ENCODE measurements around the gene PIAS1.
"Not testable (repeated sequence)": the region's sequence is repeated elsewhere in the genome, so short reads cannot be mapped to it uniquely, and the experiment has no call there.

Gene PIAS1

DNA sequence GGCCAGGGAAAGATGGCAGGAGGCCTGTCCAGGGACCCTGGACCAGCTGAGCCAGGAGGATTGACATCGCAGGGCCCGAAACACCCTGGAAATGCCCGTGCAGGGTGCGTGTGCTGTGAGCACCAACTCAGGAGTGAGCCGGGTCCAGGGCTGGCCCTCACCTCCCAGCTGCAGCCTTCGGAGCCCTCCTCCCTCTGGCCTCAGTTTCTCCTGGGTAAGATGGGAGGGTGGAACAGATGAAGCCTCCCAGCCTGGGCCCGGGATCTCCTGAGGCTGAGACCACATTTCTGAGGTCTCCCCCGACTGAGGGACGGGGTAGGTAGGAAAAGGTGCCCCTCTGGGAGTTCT is 156.3 kb downstream of the PIAS1 start:
- H3K27ac ChIP-seq (ENCODE audit: low read depth, low read length), result no peak overlapping the region
- H3K36me3 ChIP-seq (ENCODE audit: control insufficient read depth in 1 of 2, insufficient read depth in 2 of 2, low read length in 2 of 2), result no peaks in the 10 kb centered on the region
- no peaks in the 10 kb centered on the region for H3K27me3 ChIP-seq (ENCODE audit: control insufficient read depth in 1 of 2, insufficient read depth in 2 of 2, low read length in 2 of 2)
- no peaks in the 10 kb centered on the region for H3K9me3 ChIP-seq (ENCODE audit: control insufficient read depth in 1 of 2, low read length in 2 of 2)
- H3K4me3 ChIP-seq (ENCODE audit: low read depth in 1 of 2, low read length in 2 of 2), result no peak overlapping the region
- H3K4me1 ChIP-seq (ENCODE audit: control insufficient read depth in 1 of 2, insufficient read depth in 2 of 2, low read length in 2 of 2), result peaks cover 25 to 29% of the 10 kb centered on the region in 2 donors
- H3K9ac ChIP-seq (ENCODE audit: low read depth in 1 of 2, low read length in 2 of 2), result no peak overlapping the region

DNA sequence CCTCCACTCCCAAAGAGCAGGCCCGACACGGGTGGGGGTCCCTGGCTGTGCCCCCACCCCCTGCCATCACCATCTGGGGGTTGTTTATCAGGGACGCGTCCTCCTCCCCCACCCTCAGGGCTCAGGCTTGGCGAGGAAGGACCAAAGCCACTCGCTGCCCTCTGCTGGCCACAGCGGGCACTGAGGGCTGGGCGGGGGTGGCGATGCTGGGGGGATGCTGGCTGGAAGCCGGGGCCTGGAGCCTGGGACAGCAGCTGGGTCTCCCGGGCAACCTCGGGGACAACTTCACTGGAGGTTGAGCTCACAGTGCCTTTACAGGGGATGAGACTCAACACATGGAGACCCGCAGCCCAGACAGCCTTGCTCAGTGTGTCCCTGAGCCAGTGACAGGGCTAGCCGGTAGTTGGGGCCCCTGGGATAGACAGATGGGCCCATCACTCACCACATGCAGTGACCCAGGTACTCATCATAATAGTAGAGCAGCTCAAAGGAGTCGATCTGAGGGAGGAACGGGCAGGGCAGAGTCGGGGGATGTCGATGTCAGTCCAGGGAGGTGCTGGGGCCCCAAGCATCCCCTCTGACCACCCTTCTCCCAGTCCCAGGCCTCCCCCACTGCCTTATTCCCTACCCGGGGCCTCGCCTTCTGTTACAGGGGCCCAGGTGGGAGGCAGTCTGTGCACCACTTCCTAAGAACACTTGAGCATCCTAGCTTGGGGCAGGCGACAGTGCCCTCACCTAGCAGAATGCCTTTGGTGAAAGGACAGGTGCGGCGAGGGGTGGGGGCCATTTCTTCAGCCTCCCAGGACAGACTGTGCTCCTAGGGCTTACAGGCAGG is 156.9 kb downstream of the PIAS1 start:
- peaks cover 0 to 3% of the 10 kb centered on the region in 2 donors for H3K36me3 ChIP-seq (ENCODE audit: control insufficient read depth in 1 of 2, insufficient read depth in 2 of 2, low read length in 2 of 2)
- H3K27me3 ChIP-seq (ENCODE audit: control insufficient read depth in 1 of 2, insufficient read depth in 2 of 2, low read length in 2 of 2), result no peaks in the 10 kb centered on the region
- H3K27ac ChIP-seq (ENCODE audit: low read depth, low read length), result no peak overlapping the region
- H3K9me3 ChIP-seq (ENCODE audit: control insufficient read depth in 1 of 2, low read length in 2 of 2), result no peaks in the 10 kb centered on the region
- no peak overlapping the region for H3K4me3 ChIP-seq (ENCODE audit: low read depth in 1 of 2, low read length in 2 of 2)
- H3K9ac ChIP-seq (ENCODE audit: low read depth in 1 of 2, low read length in 2 of 2), result no peak overlapping the region
- H3K4me1 ChIP-seq (ENCODE audit: control insufficient read depth in 1 of 2, insufficient read depth in 2 of 2, low read length in 2 of 2), result peaks cover 19 to 22% of the 10 kb centered on the region in 2 donors

DNA sequence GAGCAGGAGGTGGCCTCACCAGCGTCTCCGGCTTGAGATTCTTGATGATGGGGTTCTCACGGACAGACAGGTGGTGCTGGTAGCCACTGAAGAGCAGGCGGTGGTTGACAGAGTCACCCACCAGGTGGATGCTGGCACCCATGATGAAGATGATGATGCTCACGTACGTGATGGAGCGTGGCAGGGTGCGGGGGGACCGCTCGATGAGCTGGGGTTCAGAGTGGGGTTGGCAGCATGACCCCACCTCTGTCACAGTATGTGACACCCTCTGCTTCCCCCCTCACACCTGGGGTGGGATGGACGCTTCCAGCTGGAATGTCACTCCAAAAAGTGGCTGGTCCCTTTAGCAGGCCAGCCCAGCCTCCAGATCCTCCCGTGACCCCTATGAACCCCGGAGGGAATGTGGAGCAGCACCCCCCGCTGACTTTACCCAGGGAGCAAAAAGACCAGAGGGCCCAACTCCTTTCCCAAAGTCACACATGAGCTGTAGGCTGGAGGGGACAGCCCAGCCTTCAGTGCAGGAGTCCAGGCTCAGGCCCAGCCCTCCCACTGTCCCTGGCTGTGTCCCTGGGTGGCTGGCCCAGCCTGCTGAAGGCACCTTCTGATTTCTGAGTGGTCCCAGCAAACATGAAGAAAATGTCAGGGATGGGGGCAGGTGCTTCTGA is 157.7 kb downstream of the PIAS1 start:
- Histone ChIP-seq H3K36me3 (ENCODE audit: control insufficient read depth in 1 of 2, insufficient read depth in 2 of 2, low read length in 2 of 2) (peaks cover 0 to 3% of the 10 kb centered on the region in 2 donors), H3K4me1 (ENCODE audit: control insufficient read depth in 1 of 2, insufficient read depth in 2 of 2, low read length in 2 of 2) (peaks cover 12 to 15% of the 10 kb centered on the region in 2 donors), H3K9ac (ENCODE audit: low read depth in 1 of 2, low read length in 2 of 2) (no peak overlapping the region), H3K27ac (ENCODE audit: low read depth, low read length) (no peak overlapping the region), H3K4me3 (ENCODE audit: low read depth in 1 of 2, low read length in 2 of 2) (no peak overlapping the region), H3K9me3 (ENCODE audit: control insufficient read depth in 1 of 2, low read length in 2 of 2) (no peaks in the 10 kb centered on the region), H3K27me3 (ENCODE audit: control insufficient read depth in 1 of 2, insufficient read depth in 2 of 2, low read length in 2 of 2) (no peaks in the 10 kb centered on the region)

DNA sequence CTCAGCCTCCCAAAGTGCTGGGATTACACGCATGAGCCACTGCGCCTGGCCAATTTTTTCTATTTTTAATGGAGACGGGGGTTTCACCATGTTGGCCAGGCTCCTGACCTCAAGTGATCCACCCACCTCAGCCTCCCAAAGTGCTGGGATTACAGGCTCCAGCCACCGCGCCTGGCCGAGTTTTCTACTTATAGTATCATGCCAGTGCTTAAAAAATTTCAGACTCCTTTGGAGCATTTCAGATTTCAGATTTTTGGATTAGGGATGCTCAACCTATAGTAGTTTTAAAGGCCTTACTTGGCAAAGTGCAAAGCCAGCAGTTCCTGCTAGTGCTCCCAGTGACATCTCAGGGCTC is 159.4 kb downstream of the PIAS1 start:
- H3K27me3 ChIP-seq (ENCODE audit: control insufficient read depth in 1 of 2, insufficient read depth in 2 of 2, low read length in 2 of 2); H3K27ac ChIP-seq (ENCODE audit: low read depth, low read length); H3K4me3 ChIP-seq (ENCODE audit: low read depth in 1 of 2, low read length in 2 of 2); H3K9ac ChIP-seq (ENCODE audit: low read depth in 1 of 2, low read length in 2 of 2); H3K9me3 ChIP-seq (ENCODE audit: control insufficient read depth in 1 of 2, low read length in 2 of 2): not testable (repeated sequence)
- H3K4me1 ChIP-seq (ENCODE audit: control insufficient read depth in 1 of 2, insufficient read depth in 2 of 2, low read length in 2 of 2), result peaks cover 12 to 13% of the 10 kb centered on the region in 2 donors
- peaks cover 0 to 13% of the 10 kb centered on the region in 2 donors for H3K36me3 ChIP-seq (ENCODE audit: control insufficient read depth in 1 of 2, insufficient read depth in 2 of 2, low read length in 2 of 2)

DNA sequence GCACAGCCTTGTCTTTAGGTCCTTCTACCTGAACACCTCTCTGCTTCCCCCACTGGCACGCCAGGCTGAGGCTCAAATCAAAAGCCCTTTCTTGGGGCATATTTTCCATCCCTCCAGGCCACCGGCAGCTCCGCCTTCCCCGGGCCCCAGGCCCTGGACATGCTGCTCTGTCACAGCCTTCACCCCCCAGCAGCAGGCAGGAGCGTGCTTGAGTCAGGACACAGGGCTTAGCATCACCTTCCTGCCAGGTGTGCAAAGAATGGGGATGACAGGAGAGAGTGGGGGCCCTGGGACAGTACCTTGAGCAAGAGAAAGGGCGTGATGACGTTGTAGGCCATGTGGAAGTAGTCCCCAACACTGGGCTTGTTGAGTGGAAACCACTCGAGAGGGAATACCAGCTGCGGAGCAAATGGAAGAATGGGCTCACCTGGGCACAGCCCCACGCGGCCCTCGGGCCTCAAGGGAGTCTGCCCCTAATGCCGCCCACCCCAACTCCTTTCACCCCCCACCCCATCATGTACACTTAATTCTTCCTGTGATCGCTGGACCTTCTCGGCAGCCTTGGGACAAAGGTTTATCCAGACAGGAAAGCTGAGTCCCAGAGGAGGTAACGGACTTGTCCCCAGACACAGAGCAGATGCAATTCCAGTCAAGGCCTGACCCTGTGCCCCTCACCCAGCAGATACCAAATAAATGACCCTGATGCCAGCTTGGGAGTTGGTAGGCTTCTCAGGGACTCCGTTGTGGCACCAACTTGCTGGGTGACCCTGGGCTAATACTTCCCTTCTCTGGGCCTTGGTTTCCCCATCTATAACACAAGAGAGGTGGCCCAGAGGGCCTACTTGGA is 160.1 kb downstream of the PIAS1 start:
- H3K4me3 ChIP-seq (ENCODE audit: low read depth in 1 of 2, low read length in 2 of 2), result no peak overlapping the region
- no peak overlapping the region for H3K27ac ChIP-seq (ENCODE audit: low read depth, low read length)
- no peak overlapping the region for H3K9ac ChIP-seq (ENCODE audit: low read depth in 1 of 2, low read length in 2 of 2)
- H3K9me3 ChIP-seq (ENCODE audit: control insufficient read depth in 1 of 2, low read length in 2 of 2), result no peaks in the 10 kb centered on the region
- H3K4me1 ChIP-seq (ENCODE audit: control insufficient read depth in 1 of 2, insufficient read depth in 2 of 2, low read length in 2 of 2), result peaks cover 8 to 13% of the 10 kb centered on the region in 2 donors
- H3K27me3 ChIP-seq (ENCODE audit: control insufficient read depth in 1 of 2, insufficient read depth in 2 of 2, low read length in 2 of 2), result no peaks in the 10 kb centered on the region
- H3K36me3 ChIP-seq (ENCODE audit: control insufficient read depth in 1 of 2, insufficient read depth in 2 of 2, low read length in 2 of 2), result peaks cover 5 to 19% of the 10 kb centered on the region in 2 donors

DNA sequence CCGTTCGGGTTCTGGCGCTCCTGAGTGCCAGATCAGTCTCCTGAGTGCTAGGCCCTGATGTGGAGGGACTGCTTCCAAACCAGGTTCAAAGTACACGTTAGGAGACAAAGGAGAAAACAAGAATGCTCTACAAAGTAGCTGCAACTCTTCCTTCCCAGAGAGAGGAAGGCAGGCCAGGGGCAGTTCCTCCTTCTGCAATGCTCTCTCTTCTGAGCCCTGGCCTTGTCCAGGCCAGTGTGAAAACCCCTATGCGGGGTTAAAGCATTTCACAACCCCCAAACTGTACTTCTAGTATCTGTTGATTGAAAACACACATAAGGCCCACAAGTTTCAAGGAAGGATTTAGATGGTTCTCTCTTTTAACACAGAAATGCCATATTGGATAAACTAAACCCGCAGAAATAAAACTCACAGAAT is 160.7 kb downstream of the PIAS1 start:
- H3K36me3 ChIP-seq (ENCODE audit: control insufficient read depth in 1 of 2, insufficient read depth in 2 of 2, low read length in 2 of 2), result peaks cover 7 to 20% of the 10 kb centered on the region in 2 donors
- no peaks in the 10 kb centered on the region for H3K9me3 ChIP-seq (ENCODE audit: control insufficient read depth in 1 of 2, low read length in 2 of 2)
- H3K4me1 ChIP-seq (ENCODE audit: control insufficient read depth in 1 of 2, insufficient read depth in 2 of 2, low read length in 2 of 2), result peaks cover 7 to 9% of the 10 kb centered on the region in 2 donors
- H3K27ac ChIP-seq (ENCODE audit: low read depth, low read length), result no peak overlapping the region
- H3K27me3 ChIP-seq (ENCODE audit: control insufficient read depth in 1 of 2, insufficient read depth in 2 of 2, low read length in 2 of 2), result no peaks in the 10 kb centered on the region
- no peak overlapping the region for H3K4me3 ChIP-seq (ENCODE audit: low read depth in 1 of 2, low read length in 2 of 2)
- H3K9ac ChIP-seq (ENCODE audit: low read depth in 1 of 2, low read length in 2 of 2), result no peak overlapping the region

DNA sequence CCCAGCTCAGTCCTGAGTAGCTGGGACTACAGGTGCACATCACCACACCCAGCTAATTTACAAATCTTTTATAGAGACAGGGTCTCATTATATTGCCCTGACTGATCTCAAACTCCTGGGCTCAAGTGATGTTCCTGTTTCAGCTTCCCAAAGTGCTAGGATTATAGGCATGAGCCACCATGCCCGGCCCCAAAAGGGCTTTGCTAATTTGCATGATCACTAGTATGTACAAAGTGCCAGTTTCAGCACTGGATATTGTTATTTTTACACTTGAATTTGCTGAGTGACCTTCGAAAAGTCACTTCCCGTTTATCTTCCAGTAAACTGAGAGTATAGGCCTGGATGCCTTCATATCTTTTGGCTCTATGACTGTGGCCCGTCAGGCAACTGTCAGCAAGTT is 163.2 kb downstream of the PIAS1 start:
- Histone ChIP-seq H3K9ac (ENCODE audit: low read depth in 1 of 2, low read length in 2 of 2) (no peak overlapping the region), H3K27ac (ENCODE audit: low read depth, low read length) (no peak overlapping the region), H3K9me3 (ENCODE audit: control insufficient read depth in 1 of 2, low read length in 2 of 2) (no peaks in the 10 kb centered on the region), H3K4me3 (ENCODE audit: low read depth in 1 of 2, low read length in 2 of 2) (no peak overlapping the region), H3K36me3 (ENCODE audit: control insufficient read depth in 1 of 2, insufficient read depth in 2 of 2, low read length in 2 of 2) (peaks cover 7 to 20% of the 10 kb centered on the region in 2 donors), H3K27me3 (ENCODE audit: control insufficient read depth in 1 of 2, insufficient read depth in 2 of 2, low read length in 2 of 2) (no peaks in the 10 kb centered on the region), H3K4me1 (ENCODE audit: control insufficient read depth in 1 of 2, insufficient read depth in 2 of 2, low read length in 2 of 2) (no peaks in the 10 kb centered on the region)

DNA sequence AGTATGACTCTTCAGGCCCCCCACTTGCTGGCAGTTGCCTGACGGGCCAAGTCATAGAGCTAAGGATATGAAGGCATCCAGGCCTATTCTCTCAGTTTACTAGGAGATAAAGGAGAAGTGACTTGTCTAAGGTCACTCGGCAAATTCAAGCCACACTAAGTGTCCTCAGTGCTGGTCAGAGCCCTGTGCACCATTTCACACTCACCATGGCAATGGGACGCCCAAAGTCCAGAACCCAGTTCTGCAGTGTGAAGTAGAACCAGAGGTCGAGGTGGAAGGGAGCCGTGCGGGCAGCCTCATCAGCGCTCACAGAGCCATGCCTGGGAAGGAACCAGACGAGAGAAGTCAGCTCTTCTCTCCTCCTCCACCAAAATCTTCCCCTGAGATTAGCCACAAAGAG is 164.2 kb downstream of the PIAS1 start:
- no peak overlapping the region for H3K4me3 ChIP-seq (ENCODE audit: low read depth in 1 of 2, low read length in 2 of 2)
- no peak overlapping the region for H3K27ac ChIP-seq (ENCODE audit: low read depth, low read length)
- H3K36me3 ChIP-seq (ENCODE audit: control insufficient read depth in 1 of 2, insufficient read depth in 2 of 2, low read length in 2 of 2), result peaks cover 7 to 20% of the 10 kb centered on the region in 2 donors
- no peak overlapping the region for H3K9ac ChIP-seq (ENCODE audit: low read depth in 1 of 2, low read length in 2 of 2)
- no peaks in the 10 kb centered on the region for H3K4me1 ChIP-seq (ENCODE audit: control insufficient read depth in 1 of 2, insufficient read depth in 2 of 2, low read length in 2 of 2)
- no peaks in the 10 kb centered on the region for H3K27me3 ChIP-seq (ENCODE audit: control insufficient read depth in 1 of 2, insufficient read depth in 2 of 2, low read length in 2 of 2)
- no peaks in the 10 kb centered on the region for H3K9me3 ChIP-seq (ENCODE audit: control insufficient read depth in 1 of 2, low read length in 2 of 2)

DNA sequence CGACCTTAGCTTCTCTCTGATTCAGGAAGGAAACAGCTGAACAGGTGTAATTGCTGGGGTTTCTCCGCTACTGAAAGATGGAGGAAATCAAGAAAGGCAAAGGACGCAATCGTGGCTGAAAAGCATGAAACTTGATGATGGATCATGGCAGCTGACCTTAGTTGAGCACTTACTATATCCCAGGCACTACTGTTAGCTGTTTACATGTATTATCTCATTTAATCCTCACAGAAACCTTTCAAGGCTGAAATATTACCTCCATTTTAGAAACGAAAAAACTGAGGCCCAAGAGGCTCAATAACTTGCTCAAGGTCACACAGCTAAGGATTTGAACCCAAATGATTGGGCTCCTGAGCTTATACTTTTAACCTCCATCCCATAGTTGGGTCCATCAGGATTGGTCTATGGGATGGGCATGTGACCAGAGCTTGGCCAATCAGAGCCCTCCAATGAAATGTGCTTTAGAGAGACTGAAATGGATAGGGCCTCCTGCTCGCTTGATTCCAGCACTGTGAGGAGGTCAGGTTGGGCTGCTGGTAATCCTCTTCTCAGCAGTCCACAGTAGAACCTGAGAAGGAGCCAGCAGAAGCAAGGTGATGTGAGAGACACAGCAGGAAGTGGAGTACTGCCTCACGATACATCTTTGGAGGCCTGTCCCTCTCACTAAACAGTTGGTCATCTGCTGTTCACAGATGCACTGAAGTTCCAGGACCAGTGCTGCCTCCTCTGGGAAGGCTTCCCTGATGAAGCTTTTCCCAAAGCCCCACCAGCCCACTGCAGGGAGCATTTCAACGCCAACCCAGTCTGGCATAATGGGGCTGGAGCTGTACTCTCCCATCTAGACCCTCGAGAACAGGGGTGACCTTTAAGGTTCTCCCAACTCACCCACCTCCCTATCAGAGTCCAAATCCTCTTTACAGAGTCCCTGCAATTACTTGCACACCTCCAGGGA is 165.0 kb downstream of the PIAS1 start:
- H3K36me3 ChIP-seq (ENCODE audit: control insufficient read depth in 1 of 2, insufficient read depth in 2 of 2, low read length in 2 of 2), result peaks cover 7 to 20% of the 10 kb centered on the region in 2 donors
- H3K9ac ChIP-seq (ENCODE audit: low read depth in 1 of 2, low read length in 2 of 2), result no peak overlapping the region
- H3K27me3 ChIP-seq (ENCODE audit: control insufficient read depth in 1 of 2, insufficient read depth in 2 of 2, low read length in 2 of 2), result no peaks in the 10 kb centered on the region
- no peak overlapping the region for H3K27ac ChIP-seq (ENCODE audit: low read depth, low read length)
- H3K4me1 ChIP-seq (ENCODE audit: control insufficient read depth in 1 of 2, insufficient read depth in 2 of 2, low read length in 2 of 2), result no peaks in the 10 kb centered on the region
- H3K9me3 ChIP-seq (ENCODE audit: control insufficient read depth in 1 of 2, low read length in 2 of 2), result no peaks in the 10 kb centered on the region
- no peak overlapping the region for H3K4me3 ChIP-seq (ENCODE audit: low read depth in 1 of 2, low read length in 2 of 2)

Measured in duodenal mucosa (tissue), 2 donors.